NCI-H146 treated with DMSO at 0.1 percent for 48 hours (cell line): ENCODE results near the gene CCDC24.

ENCODE experiments used
- DNase-seq: peaks from one replicate; lab custom pipeline; 2025; ENCODE audit not compliant: unreplicated experiment; lab: John Stamatoyannopoulos, UW

The CCDC24 gene

GRCh38 chr1:44038876-44039657 is 47.7 kb downstream of the CCDC24 start:
- DNase-seq = no peak

- no peak for DNase-seq
These were observed 49.0 kb downstream of the CCDC24 start for GRCh38 chr1:44040418-44040817.

GRCh38 chr1:44040846-44041245 is 49.4 kb downstream of the CCDC24 start:
- DNase-seq = no peak

GRCh38 chr1:44043176-44044070 is 52.0 kb downstream of the CCDC24 start:
- DNase-seq = no peak

GRCh38 chr1:44044071-44044801 is 52.8 kb downstream of the CCDC24 start:
- DNase-seq = no peak

GRCh38 chr1:44045064-44045463 is 53.7 kb downstream of the CCDC24 start:
- DNase-seq = no peak
